Endothelial cell (in vitro differentiated cells): ENCODE results near the gene PLD1. TPM values are rescaled to one million over a fixed set of nuclear protein-coding genes. Genes with fewer than 3 reads are reported as not detected.

ENCODE experiments used
- DNase-seq: peaks from one replicate; pipeline ENCODE4 v3.0.0; 2021; ENCODE audit warnings: low spot score
- H3K27ac Mint-ChIP-seq: one replicate; pipeline ENCODE4 v1.8.0; 2021; ENCODE audit warnings: mixed read lengths, inconsistent platforms; ENCODE audit not compliant: unreplicated experiment
- H3K27me3 Mint-ChIP-seq: one replicate; pipeline ENCODE4 v1.8.0; 2021; ENCODE audit warnings: mild to moderate bottlenecking, moderate library complexity, mixed read lengths, inconsistent platforms; ENCODE audit not compliant: unreplicated experiment
- H3K36me3 Mint-ChIP-seq: one replicate; pipeline ENCODE4 v1.8.0; 2021; ENCODE audit warnings: mild to moderate bottlenecking, low read depth, mixed read lengths, inconsistent platforms; ENCODE audit not compliant: unreplicated experiment
- H3K4me1 Mint-ChIP-seq: one replicate; pipeline ENCODE4 v1.8.0; 2021; ENCODE audit warnings: mild to moderate bottlenecking, mixed read lengths, inconsistent platforms; ENCODE audit not compliant: unreplicated experiment
- H3K4me3 Mint-ChIP-seq: one replicate; pipeline ENCODE4 v1.8.0; 2021; ENCODE audit warnings: mild to moderate bottlenecking, mixed read lengths, inconsistent platforms; ENCODE audit not compliant: unreplicated experiment
- H3K9me3 Mint-ChIP-seq: one replicate; pipeline ENCODE4 v1.8.0; 2021; ENCODE audit warnings: mixed read lengths, inconsistent platforms; ENCODE audit not compliant: unreplicated experiment
- total RNA-seq: library from RNA; stranded (reverse); fragmentation: NEBNext Ultra II Directional; extraction: Animal tissue kit (Norgen Biotek cat#: 25700); gene quantifications from one replicate; pipeline ENCODE4 v1.2.1, GENCODE V29; 2021; ENCODE audit not compliant: unreplicated experiment
- TF ChIP-seq, protein P1 (sequence below): fragments of 200-600 bp; sonication (generic); IDR thresholded peaks from one replicate; pipeline ENCODE4 v1.5.0; 2021; ENCODE audit warnings: antibody characterized with exemption; ENCODE audit not compliant: unreplicated experiment

PLD1 gene
- total RNA-seq, 1 donor from 2014 or later, result 61.5 TPM

DNA sequence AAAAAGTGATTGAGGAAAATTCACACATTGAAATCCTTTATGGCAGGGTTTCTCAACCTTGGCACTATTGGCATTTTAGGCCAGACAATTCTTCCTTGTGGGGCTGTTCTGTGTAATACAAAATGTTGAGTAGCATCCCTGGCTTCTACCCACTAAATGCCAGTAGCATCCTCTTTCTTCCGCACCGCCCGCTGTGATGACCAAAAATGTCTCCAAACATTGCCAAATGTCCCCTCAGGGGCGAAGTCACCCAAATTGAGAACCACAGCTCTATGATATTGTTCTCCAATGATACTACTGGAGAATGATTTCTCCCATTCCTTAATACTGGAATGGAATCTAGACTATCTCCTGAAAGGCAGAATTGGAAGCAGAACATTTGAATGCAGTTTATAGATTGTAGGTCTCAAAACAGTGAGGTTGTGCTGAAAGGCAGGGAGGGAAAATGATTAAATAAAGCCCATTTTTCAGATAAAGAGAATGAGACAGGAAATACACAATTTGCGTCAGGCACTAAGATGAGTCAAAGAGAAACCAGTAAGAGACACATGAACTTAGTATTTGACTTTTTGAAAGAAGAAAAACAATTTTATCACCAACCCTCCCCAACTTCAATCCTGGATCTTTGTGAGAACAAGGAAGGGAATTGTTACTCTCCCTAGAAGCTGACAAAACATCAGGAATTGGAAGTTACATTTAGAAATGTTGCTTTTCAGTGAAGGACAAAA lies 248.5 kb downstream of the PLD1 start:
- H3K27ac Mint-ChIP-seq, result no peak overlapping the region
- H3K9me3 Mint-ChIP-seq, result no peaks in the 10 kb centered on the region
- H3K27me3 Mint-ChIP-seq, result no peaks in the 10 kb centered on the region
- no peaks in the 10 kb centered on the region for H3K36me3 Mint-ChIP-seq
- TF ChIP-seq, protein P1, sequence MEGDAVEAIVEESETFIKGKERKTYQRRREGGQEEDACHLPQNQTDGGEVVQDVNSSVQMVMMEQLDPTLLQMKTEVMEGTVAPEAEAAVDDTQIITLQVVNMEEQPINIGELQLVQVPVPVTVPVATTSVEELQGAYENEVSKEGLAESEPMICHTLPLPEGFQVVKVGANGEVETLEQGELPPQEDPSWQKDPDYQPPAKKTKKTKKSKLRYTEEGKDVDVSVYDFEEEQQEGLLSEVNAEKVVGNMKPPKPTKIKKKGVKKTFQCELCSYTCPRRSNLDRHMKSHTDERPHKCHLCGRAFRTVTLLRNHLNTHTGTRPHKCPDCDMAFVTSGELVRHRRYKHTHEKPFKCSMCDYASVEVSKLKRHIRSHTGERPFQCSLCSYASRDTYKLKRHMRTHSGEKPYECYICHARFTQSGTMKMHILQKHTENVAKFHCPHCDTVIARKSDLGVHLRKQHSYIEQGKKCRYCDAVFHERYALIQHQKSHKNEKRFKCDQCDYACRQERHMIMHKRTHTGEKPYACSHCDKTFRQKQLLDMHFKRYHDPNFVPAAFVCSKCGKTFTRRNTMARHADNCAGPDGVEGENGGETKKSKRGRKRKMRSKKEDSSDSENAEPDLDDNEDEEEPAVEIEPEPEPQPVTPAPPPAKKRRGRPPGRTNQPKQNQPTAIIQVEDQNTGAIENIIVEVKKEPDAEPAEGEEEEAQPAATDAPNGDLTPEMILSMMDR, result no peak
- DNase-seq, result no peak
- H3K4me3 Mint-ChIP-seq, result no peak overlapping the region
- peaks cover 7% of the 10 kb centered on the region for H3K4me1 Mint-ChIP-seq

GRCh38 chr3:171559586-171559985 lies 250.7 kb downstream of the PLD1 start:
- Mint-ChIP-seq H3K9me3 (no peaks in the 10 kb centered on the region), H3K4me3 (no peak overlapping the region), H3K4me1 (peaks cover 2% of the 10 kb centered on the region), H3K36me3 (no peaks in the 10 kb centered on the region), H3K27ac (peak overlapping the region; percentile 48), H3K27me3 (no peaks in the 10 kb centered on the region)
- DNase-seq, result no peak
- TF ChIP-seq, protein P1, result no peak

DNA sequence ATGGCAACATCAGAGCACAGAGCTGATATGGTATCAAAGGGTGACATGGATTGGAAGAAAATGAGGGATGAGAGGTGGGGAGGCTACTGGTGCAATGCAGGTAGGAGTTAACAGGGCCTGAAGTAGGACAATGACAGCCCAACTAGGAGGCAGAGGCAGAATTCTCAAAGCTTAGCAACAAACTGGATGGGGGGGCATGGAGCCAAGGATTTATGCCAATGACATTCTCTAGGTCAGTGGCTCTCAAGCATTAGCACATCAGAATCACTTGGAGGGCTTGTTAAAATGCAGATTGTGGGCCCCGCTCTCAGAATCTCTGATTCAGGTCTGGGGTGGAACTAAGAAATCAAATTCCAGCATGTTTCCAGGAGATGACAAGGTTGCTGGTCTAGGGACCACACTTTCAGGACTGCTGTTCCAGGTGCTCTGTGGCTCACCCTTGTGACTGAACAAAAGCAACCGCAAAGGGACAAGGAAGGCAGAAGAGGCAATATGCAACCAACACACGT lies 252.0 kb downstream of the PLD1 start:
- Mint-ChIP-seq H3K4me1 (no peaks in the 10 kb centered on the region), H3K9me3 (no peaks in the 10 kb centered on the region), H3K27ac (no peak overlapping the region), H3K36me3 (no peaks in the 10 kb centered on the region), H3K4me3 (no peak overlapping the region), H3K27me3 (no peaks in the 10 kb centered on the region)
- DNase-seq, result no peak
- TF ChIP-seq, protein P1, result no peak

DNA sequence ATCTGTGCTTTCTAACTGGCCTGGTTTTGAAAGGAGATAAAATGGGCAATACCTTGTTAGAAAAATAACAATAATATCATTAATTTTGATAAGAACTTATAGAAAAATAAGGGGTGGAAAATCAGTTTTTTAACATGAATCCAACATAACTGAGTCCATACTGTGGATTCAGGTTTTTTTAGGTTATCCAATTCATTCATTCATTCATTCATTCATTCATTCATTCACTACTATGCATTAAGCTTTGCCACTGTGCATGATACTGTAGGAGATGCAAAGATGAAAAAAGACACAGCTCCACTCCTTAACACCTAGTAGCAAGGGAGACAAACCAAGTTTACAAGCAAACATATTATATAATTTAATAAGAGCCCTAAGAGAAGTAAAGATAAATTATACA lies 253.1 kb downstream of the PLD1 start:
- DNase-seq, result no peak
- Mint-ChIP-seq H3K27ac (no peak overlapping the region), H3K4me3 (no peak overlapping the region), H3K27me3 (no peaks in the 10 kb centered on the region), H3K4me1 (no peaks in the 10 kb centered on the region), H3K36me3 (no peaks in the 10 kb centered on the region), H3K9me3 (no peaks in the 10 kb centered on the region)
- TF ChIP-seq, protein P1, result no peak

DNA sequence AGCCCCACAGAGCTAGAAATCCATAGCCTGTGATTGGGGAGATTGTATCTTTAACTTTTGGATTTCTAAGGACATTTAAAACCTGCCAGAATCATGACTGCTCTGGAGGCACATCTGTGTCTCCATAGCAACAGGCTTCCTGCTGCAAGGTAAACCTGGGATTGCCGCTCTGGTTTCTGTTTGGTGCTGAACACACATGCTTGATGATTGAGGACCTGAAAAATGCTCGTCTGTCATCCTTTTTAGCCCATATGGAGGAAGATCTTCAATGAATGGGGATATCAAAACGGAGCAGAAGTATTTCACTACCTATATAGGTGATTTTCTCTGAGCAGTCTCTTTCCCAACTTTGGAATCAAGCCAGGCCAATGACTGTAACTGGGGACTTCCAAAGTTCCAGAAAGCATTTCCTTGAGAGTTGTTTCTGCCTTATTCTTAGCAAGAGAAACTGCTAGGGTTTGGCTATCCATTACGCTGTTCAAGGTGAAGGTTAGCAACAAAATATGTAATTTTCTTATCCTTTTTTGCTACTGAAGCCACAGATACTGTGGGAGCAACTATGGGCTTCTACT lies 253.6 kb downstream of the PLD1 start:
- no peak for DNase-seq
- Mint-ChIP-seq H3K4me3 (no peak overlapping the region), H3K27me3 (no peaks in the 10 kb centered on the region), H3K4me1 (no peaks in the 10 kb centered on the region), H3K9me3 (no peaks in the 10 kb centered on the region), H3K27ac (no peak overlapping the region), H3K36me3 (no peaks in the 10 kb centered on the region)
- TF ChIP-seq, protein P1, result no peak
